Spinal cord (tissue), 10 donors: ENCODE data around the gene KRT7. TPM values are rescaled to one million over a fixed set of nuclear protein-coding genes. Genes with fewer than 3 reads are reported as not detected.
"Not testable (repeated sequence)": the region's sequence is repeated elsewhere in the genome, so short reads cannot be mapped to it uniquely, and the experiment has no call there.

Source experiments
- DNase-seq, 6 donors: peaks; one replicate each; pipeline versions ENCODE4 v3.0.0 to v3.0.0-alpha.2; 2013 to 2015; ENCODE audit warnings: low spot score in 6 of 6, low read depth in 4 of 6
- H3K27ac ChIP-seq: one replicate; pipeline ENCODE4 v1.5.1; 2013; ENCODE audit warnings: low read depth, low read length, control low read depth
- H3K27me3 ChIP-seq: one replicate; pipeline ENCODE4 v1.6.1; 2013; ENCODE audit warnings: low read length; ENCODE audit not compliant: control insufficient read depth, insufficient read depth
- H3K36me3 ChIP-seq: one replicate; pipeline ENCODE4 v1.6.1; 2013; ENCODE audit warnings: low read length; ENCODE audit not compliant: control insufficient read depth, insufficient read depth
- H3K4me1 ChIP-seq: one replicate; pipeline ENCODE4 v1.6.1; 2013; ENCODE audit warnings: low read length; ENCODE audit not compliant: control insufficient read depth, insufficient read depth
- H3K4me3 ChIP-seq: one replicate; pipeline ENCODE4 v1.5.1; 2013; ENCODE audit warnings: low read depth, low read length, control low read depth
- H3K9me3 ChIP-seq: one replicate; pipeline ENCODE4 v1.6.1; 2013; ENCODE audit warnings: low read length; ENCODE audit not compliant: control insufficient read depth, insufficient read depth
- WGBS: methylation state at CpG from one replicate; pipeline ENCODE4 v1.1.5; 2013; ENCODE audit warnings: missing lambda C conversion rate; ENCODE audit not compliant: insufficient coverage; 5-methylcytosine and 5-hydroxymethylcytosine counted together
- polyA plus RNA-seq, 2 donors: library from polyadenylated mRNA; unstranded; fragments of 120-200 nt; gene quantifications; one replicate each; pipeline ENCODE4 v1.2.1, GENCODE V29; 2013; ENCODE audit not compliant: insufficient read length in 2 of 2
- total RNA-seq, 2 donors: library from RNA; depleted of rRNA in 1 of 2; stranded (reverse); fragments of 120-200 nt in 1 of 2; fragments of >200 nt in 1 of 2; gene quantifications; one replicate each; pipeline versions ENCODE4 v1.2.3 to v1.2.4, GENCODE V29; 2013 to 2014
- donor health status: healthy.

Gene KRT7
- total and polyA plus RNA-seq, 4 donors = 0.33 to 1.2 (median 0.63) TPM; not detected in 1

DNA sequence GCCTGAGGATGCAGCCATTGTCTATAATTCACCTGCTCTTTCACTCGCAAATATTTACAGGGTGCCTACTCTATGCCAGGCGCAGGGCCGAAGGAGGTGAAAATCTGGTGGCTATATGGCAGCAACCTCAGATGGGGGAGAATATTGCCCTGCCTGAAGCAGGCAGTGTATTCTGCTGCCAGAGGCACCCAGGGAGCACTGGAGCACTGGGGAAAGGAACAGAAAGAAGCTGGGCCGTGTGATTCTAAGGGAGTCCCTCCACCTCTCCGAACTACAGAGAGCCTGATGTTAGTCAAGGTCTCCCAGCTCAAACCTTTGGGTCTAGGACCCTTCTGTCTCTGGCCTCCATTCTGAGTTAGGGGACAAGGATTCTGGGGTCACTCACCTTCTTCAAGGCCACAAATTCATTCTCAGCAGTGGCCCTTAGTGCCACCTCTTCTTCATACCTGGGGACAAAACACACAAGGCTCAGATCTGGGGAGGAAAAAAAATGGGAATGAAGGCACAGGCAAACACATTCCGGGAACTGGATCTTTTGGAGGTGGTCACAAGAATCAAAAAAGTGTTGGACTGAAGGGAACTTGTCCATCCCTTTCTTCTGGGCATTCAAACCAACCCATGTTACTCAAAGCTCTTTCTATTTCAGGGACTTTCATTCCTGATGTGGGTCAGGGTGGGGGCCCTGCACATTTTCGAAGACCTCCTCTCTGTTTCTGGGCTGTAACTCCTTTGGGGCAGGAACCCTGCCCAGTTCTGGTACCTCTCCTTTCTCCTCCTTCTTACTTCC lies 22.1 kb downstream of the KRT7 start:
- Histone ChIP-seq H3K27ac (no peak overlapping the region), H3K4me1 (peaks cover 7% of the 10 kb centered on the region), H3K27me3 (peaks cover 59% of the 10 kb centered on the region), H3K4me3 (no peak overlapping the region), H3K36me3 (no peaks in the 10 kb centered on the region), H3K9me3 (no peaks in the 10 kb centered on the region)
- 68% methylated on average over 6 of the region's 7 CpGs for WGBS
- DNase-seq = no peak

DNA sequence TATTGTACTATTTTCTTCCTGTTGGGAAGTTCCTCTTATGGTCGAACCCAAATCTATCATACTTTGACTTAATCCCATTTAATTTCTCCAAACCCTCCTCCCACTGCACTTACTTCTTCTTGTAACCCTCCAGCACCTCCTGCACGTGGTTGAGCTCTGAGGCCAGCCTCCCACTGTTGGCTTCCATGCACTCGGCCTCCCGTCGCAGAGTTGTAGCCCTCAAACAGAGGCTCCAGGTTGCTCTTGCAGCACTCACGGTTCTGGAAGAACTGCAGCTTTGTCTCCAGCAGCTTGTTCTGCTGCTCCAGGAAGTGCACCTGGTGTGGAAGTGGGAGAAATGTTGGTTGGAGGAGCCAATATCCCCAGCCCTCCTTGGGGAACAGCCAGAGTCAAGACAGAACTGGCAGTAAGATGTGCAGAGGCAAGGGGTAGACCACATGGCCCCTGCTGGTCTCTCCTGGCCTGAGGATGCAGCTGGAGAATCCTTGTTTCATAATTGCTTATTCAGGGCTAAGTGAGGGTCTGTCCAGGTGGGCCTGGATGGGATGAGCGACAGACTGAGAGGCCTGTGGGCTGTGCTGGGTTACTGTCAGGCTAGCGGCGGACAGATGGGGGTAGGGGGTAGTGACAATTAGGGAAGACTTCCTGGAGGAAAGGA lies 23.0 kb downstream of the KRT7 start:
- Histone ChIP-seq H3K4me1 (peaks cover 5% of the 10 kb centered on the region), H3K27me3 (peaks cover 53% of the 10 kb centered on the region), H3K9me3 (no peaks in the 10 kb centered on the region), H3K4me3 (no peak overlapping the region), H3K36me3 (no peaks in the 10 kb centered on the region), H3K27ac (no peak overlapping the region)
- WGBS = 73% methylated on average over 9 of the region's 9 CpGs
- DNase-seq = no peak

DNA sequence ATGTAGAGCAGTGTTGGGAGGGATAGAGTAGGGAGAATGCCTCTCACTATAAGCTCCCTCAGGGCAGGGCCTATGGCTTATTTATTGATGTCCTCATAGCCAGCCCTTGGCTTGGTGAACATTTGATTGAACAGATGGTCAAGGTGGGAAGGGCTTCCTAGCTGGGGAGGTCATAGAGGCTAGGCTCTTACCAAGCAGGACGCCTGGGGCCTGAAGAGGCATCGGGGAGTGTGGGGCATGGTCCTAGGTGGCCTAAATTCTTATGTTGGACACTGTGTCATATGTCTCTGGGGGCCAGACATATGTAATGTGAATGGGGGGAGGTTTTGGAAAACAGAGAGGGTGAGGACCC lies 23.5 kb downstream of the KRT7 start:
- Histone ChIP-seq H3K27me3 (peaks cover 53% of the 10 kb centered on the region), H3K4me3 (no peak overlapping the region), H3K36me3 (no peaks in the 10 kb centered on the region), H3K27ac (no peak overlapping the region), H3K4me1 (peaks cover 5% of the 10 kb centered on the region), H3K9me3 (no peaks in the 10 kb centered on the region)
- DNase-seq = no peak
- 31% methylated on average over 2 of the region's 2 CpGs for WGBS

GRCh38 chr12:52257074-52257551 lies 24.1 kb downstream of the KRT7 start:
- H3K36me3 ChIP-seq = no peaks in the 10 kb centered on the region
- no peak for DNase-seq
- H3K9me3 ChIP-seq = no peaks in the 10 kb centered on the region
- H3K27ac ChIP-seq = no peak overlapping the region
- H3K27me3 ChIP-seq = peaks cover 54% of the 10 kb centered on the region
- H3K4me1 ChIP-seq = peaks cover 5% of the 10 kb centered on the region
- WGBS = 94% methylated on average over 4 of the region's 4 CpGs
- no peak overlapping the region for H3K4me3 ChIP-seq

- peaks cover 52% of the 10 kb centered on the region for H3K27me3 ChIP-seq
Measured at GRCh38 chr12:52257922-52258321, 24.9 kb downstream of the KRT7 start.

GRCh38 chr12:52258335-52258901 lies 25.4 kb downstream of the KRT7 start:
- Histone ChIP-seq H3K4me1 (peaks cover 5% of the 10 kb centered on the region), H3K27ac (no peak overlapping the region), H3K9me3 (no peaks in the 10 kb centered on the region), H3K27me3 (peaks cover 49% of the 10 kb centered on the region), H3K36me3 (no peaks in the 10 kb centered on the region), H3K4me3 (no peak overlapping the region)
- peak in 2 of 6 donors; percentile 44 to 50 for DNase-seq
- 4% methylated on average over 72 of the region's 72 CpGs for WGBS

More at GRCh38 chr12:52257922-52258321, 24.9 kb downstream of the KRT7 start:
- not testable (repeated sequence) for H3K4me3 ChIP-seq, H3K27ac ChIP-seq, DNase-seq, H3K4me1 ChIP-seq, H3K36me3 ChIP-seq, H3K9me3 ChIP-seq
- 45% methylated on average over 7 of the region's 13 CpGs for WGBS

DNA sequence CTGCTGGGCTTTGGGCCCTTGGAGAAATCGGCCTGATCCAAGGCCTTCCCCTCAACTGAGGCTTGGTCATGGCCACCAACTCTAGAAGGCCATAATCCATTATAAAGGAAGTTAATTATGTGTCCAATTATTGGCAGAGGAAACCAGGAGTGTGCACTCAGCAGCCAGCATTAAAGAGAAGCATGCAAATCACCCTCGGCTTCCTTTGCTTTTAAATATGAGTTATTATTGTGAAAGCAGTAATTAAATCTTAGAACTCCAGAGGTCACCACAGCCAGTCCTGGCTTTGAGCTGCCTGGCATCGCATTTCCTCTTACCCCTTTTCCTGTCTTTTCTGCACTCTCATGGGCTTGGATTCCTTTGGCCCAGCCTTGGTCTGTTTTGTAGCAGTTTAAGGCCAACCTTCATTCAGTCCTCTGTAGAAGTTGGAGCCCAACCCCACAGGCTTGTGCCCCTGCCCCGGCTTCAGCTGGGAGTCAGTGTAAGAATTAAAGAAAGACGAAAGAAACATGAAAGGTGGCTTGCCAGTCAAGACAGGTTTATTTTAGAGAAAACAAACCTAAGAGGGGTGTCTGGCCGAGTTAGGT lies 26.7 kb downstream of the KRT7 start:
- 62% methylated on average over 3 of the region's 6 CpGs for WGBS
- no peak for DNase-seq
- Histone ChIP-seq H3K9me3 (no peaks in the 10 kb centered on the region), H3K4me1 (peaks cover 5% of the 10 kb centered on the region), H3K27me3 (peaks cover 46% of the 10 kb centered on the region), H3K4me3 (no peak overlapping the region), H3K36me3 (no peaks in the 10 kb centered on the region), H3K27ac (no peak overlapping the region)

GRCh38 chr12:52260361-52261207 lies 27.5 kb downstream of the KRT7 start:
- 45% methylated on average over 4 of the region's 9 CpGs for WGBS
- Histone ChIP-seq H3K36me3 (no peaks in the 10 kb centered on the region), H3K27me3 (peaks cover 39% of the 10 kb centered on the region), H3K4me1 (peaks cover 5% of the 10 kb centered on the region), H3K27ac (no peak overlapping the region), H3K4me3 (no peak overlapping the region), H3K9me3 (no peaks in the 10 kb centered on the region)
- peak in 1 of 6 donors; percentile 35 for DNase-seq

DNA sequence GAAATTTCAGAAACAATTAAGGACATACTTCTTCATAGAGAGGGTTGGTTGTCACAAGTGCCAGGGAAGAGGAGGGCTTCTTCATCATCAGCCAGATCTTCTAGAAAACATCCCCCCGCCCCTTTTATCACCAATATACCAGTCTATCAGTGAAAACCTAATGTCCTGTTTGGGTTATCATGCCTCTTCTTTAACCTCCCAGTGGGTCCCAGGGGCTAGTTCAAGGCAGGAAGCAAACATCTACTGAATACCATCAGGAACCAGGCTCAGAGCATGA lies 28.1 kb downstream of the KRT7 start:
- Histone ChIP-seq H3K36me3 (no peaks in the 10 kb centered on the region), H3K27ac (no peak overlapping the region), H3K4me3 (no peak overlapping the region), H3K4me1 (peaks cover 5% of the 10 kb centered on the region), H3K27me3 (peaks cover 36% of the 10 kb centered on the region), H3K9me3 (no peaks in the 10 kb centered on the region)
- 80% methylated on average over 1 of the region's 1 CpG for WGBS
- DNase-seq = no peak
